K562 (cell line): ENCODE results near the gene LMLN. TPM values are rescaled to one million over a fixed set of nuclear protein-coding genes. Genes with fewer than 3 reads are reported as not detected.

Experiments
- AFF4 ChIP-seq: sonication (generic); formaldehyde crosslinking; IDR thresholded peaks from 2 replicates; pipeline ENCODE4 v1.8.0; 2023; ENCODE audit warnings: mild to moderate bottlenecking, missing genetic modification reagents
- BMI1 ChIP-seq: fragments of 150-350 bp; IDR thresholded peaks from 2 replicates; pipeline ENCODE4 v1.6.1; 2014; ENCODE audit warnings: low read length
- CBX3 ChIP-seq, 2 experiments: IDR thresholded peaks; 1 replicate in 1 of 2; 2 replicates in 1 of 2; pipeline ENCODE4 v1.6.1; 2012; ENCODE audit warnings: inconsistent platforms in 2 of 2, low read length in 2 of 2, borderline replicate concordance in 1 of 2, control low read depth in 1 of 2
- ETV5 ChIP-seq: sonication (generic); formaldehyde crosslinking; IDR thresholded peaks from 2 replicates; pipeline ENCODE4 v1.4.0; 2020; ENCODE audit warnings: low read depth, mild to moderate bottlenecking, missing genetic modification reagents
- HCFC1 ChIP-seq: IDR thresholded peaks from 2 replicates; pipeline ENCODE4 v1.6.1; 2012; ENCODE audit warnings: low read depth, low read length, improper control_type of control experiment
- HDAC8 ChIP-seq: fragments of 450-650 bp; IDR thresholded peaks from 2 replicates; pipeline ENCODE4 v1.6.1; 2016; ENCODE audit warnings: mild to moderate bottlenecking, missing genetic modification characterization, moderate library complexity, missing compliant biosample characterization
- KAT2B ChIP-seq: IDR thresholded peaks from one replicate; pipeline ENCODE4 v1.6.1; 2012; ENCODE audit warnings: low read depth, mild to moderate bottlenecking, control low read depth, inconsistent platforms, low read length, moderate library complexity
- KDM5B ChIP-seq: fragments of 200-600 bp; sonication (generic); IDR thresholded peaks from 2 replicates; pipeline ENCODE4 v1.6.1; 2012; ENCODE audit warnings: low read depth, mild to moderate bottlenecking, moderate library complexity, low read length, control low read depth, inconsistent platforms; ENCODE audit not compliant: insufficient replicate concordance
- MCM7 ChIP-seq, 2 experiments: fragments of 450-650 bp; IDR thresholded peaks; 2 replicates each; pipeline ENCODE4 v1.6.1; 2016 to 2018
- NR0B1 ChIP-seq: fragments of 450-650 bp; IDR thresholded peaks from one replicate; pipeline ENCODE4 v1.6.1; 2018; ENCODE audit warnings: mild to moderate bottlenecking, moderate library complexity; ENCODE audit not compliant: partially characterized antibody
- NR3C1 ChIP-seq: sonication (generic); formaldehyde crosslinking; IDR thresholded peaks from 2 replicates; pipeline ENCODE4 v1.8.1; 2022; ENCODE audit warnings: missing genetic modification reagents
- PYGO2 ChIP-seq: fragments of 450-650 bp; IDR thresholded peaks from 2 replicates; pipeline ENCODE4 v1.6.1; 2016; ENCODE audit warnings: mild to moderate bottlenecking, missing genetic modification characterization, moderate library complexity, missing compliant biosample characterization
- SFPQ ChIP-seq: fragments of 200-400 bp; formaldehyde crosslinking; IDR thresholded peaks from 2 replicates; pipeline ENCODE4 v1.6.1; 2017; ENCODE audit warnings: mild to moderate bottlenecking, low read depth, low read length, moderate library complexity
- SMAD4 ChIP-seq: fragments of 250-450 bp; sonication (Bioruptor Pico); conservative IDR thresholded peaks from 2 replicates; pipeline ENCODE4 v1.8.0; 2021; ENCODE audit warnings: inconsistent platforms, mild to moderate bottlenecking, moderate library complexity
- SP1 ChIP-seq: sonication (generic); formaldehyde crosslinking; IDR thresholded peaks from 2 replicates; pipeline ENCODE4 v1.8.1; 2022; ENCODE audit warnings: mild to moderate bottlenecking, missing genetic modification reagents
- TAF9B ChIP-seq: fragments of 450-650 bp; IDR thresholded peaks from 2 replicates; pipeline ENCODE4 v1.6.1; 2018; ENCODE audit warnings: mild to moderate bottlenecking; ENCODE audit not compliant: partially characterized antibody
- ZBTB5 ChIP-seq: fragments of 450-650 bp; IDR thresholded peaks from 2 replicates; pipeline ENCODE4 v1.6.1; 2017; ENCODE audit warnings: antibody characterized with exemption
- ZNF780A ChIP-seq: fragments of 250-450 bp; sonication (Bioruptor Pico); IDR thresholded peaks from 2 replicates; pipeline ENCODE4 v1.5.0; 2021; ENCODE audit warnings: mild to moderate bottlenecking
- polyA plus RNA-seq, 8 experiments: library from polyadenylated mRNA; depleted of rRNA in 4 of 8; stranded (reverse) in 5 of 8; unstranded in 3 of 8; fragments of >200 nt; fragmentation: Nextera tagmentation in 2 of 8; fragmentation: Illumina TruSeq in 1 of 8; extraction: Ambion mirVana in 2 of 8; extraction: Trizol in 1 of 8; gene quantifications; 2 replicates each; pipeline versions ENCODE4 v1.2.1 to v1.2.3, GENCODE V29; 2011 to 2014; ENCODE audit warnings: inconsistent platforms in 1 of 8, missing spikeins in 1 of 8
- total RNA-seq, 7 experiments: library from RNA; depleted of rRNA in 6 of 7; stranded (reverse); fragments of >200 nt in 6 of 7; fragmentation: Illumina TruSeq in 2 of 7; extraction: Trizol in 2 of 7; gene quantifications; 2 replicates each; pipeline versions ENCODE4 v1.2.1 to v1.2.3, GENCODE V29; 2011 to 2021; ENCODE audit warnings: low replicate concordance in 1 of 7

The LMLN gene
- total and polyA plus RNA-seq, 9 of the 15 experiments (the other 6 are each of a cell fraction or from before 2014, with no cell fraction given), result 2.2 to 15.9 (median 6.9) TPM

GRCh38 chr3:197949778-197950676 lies 10.0 kb upstream of the LMLN start, which contains the start of gene RPL35A (continued):
- no peak for TF ChIP-seq SFPQ
- peak; percentile 92 for TF ChIP-seq BMI1
- no peak for TF ChIP-seq ZBTB5
- TF ChIP-seq KDM5B, result peak; percentile 92
- no peak for TF ChIP-seq KAT2B
- no peak for TF ChIP-seq ZNF780A (CRISPR knock-in tag)
- no peak for TF ChIP-seq NR3C1 (CRISPR knock-in tag)
- peak; percentile 97 for TF ChIP-seq TAF9B
- peak; percentile 65 for TF ChIP-seq PYGO2
- peak; percentile 77 for TF ChIP-seq SP1
- TF ChIP-seq NR0B1, result no peak
- no peak for TF ChIP-seq HDAC8 (tag)
- TF ChIP-seq HCFC1, result peak; percentile 69
- TF ChIP-seq CBX3 (IDR thresholded peaks at IDR 0.05; ENCODE audit: borderline replicate concordance in 1 of 2, low read length in 2 of 2), result no peak
- TF ChIP-seq AFF4, result no peak
- no peak for TF ChIP-seq MCM7 (IDR thresholded peaks at IDR 0.05)
- TF ChIP-seq ETV5 (CRISPR knock-in tag), result no peak; the same call in 1 of the 2 replicates
- TF ChIP-seq SMAD4, result no peak; the same call in 1 of the 2 replicates
